Loucy (cell line): ENCODE measurements around the gene CRYL1.

ENCODE experiments used
- CTCF ChIP-seq: fragments of 200-600 bp; sonication (generic); conservative IDR thresholded peaks from 2 replicates; pipeline ENCODE4 v1.5.1; 2014; ENCODE audit warnings: mild to moderate bottlenecking, antibody characterized with exemption, low read length
- EZH2phosphoT487 ChIP-seq: fragments of 200-600 bp; IDR thresholded peaks from 2 replicates; pipeline ENCODE4 v1.6.1; 2018; ENCODE audit warnings: antibody characterized with exemption, mild to moderate bottlenecking, moderate library complexity, borderline replicate concordance

- no peak for TF ChIP-seq CTCF
- no peak for TF ChIP-seq EZH2phosphoT487
Observed at GRCh38 chr13:20431080-20431479, 94.6 kb downstream of the CRYL1 start.
